ENCODE data around the gene SCYGR1. TPM values are rescaled to one million over a fixed set of nuclear protein-coding genes. Genes with fewer than 3 reads are reported as not detected.
"Not testable (repeated sequence)": the region's sequence is repeated elsewhere in the genome, so short reads cannot be mapped to it uniquely, and the experiment has no call there.

Gene SCYGR1, protein sequence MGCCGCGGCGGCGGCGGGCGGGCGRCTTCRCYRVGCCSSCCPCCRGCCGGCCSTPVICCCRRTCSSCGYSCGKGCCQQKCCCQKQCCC
- total RNA-seq = not detected
- not detected for polyA plus RNA-seq (2013, experiment 1 of 2)
- polyA plus RNA-seq (2013, experiment 2 of 2) = not detected
- long read RNA-seq, experiment 1 = 0 reads
- long read RNA-seq, experiment 2 = 0 reads
- long read RNA-seq, experiment 3 = 0 reads
- long read RNA-seq, experiment 4 = 0 reads

DNA sequence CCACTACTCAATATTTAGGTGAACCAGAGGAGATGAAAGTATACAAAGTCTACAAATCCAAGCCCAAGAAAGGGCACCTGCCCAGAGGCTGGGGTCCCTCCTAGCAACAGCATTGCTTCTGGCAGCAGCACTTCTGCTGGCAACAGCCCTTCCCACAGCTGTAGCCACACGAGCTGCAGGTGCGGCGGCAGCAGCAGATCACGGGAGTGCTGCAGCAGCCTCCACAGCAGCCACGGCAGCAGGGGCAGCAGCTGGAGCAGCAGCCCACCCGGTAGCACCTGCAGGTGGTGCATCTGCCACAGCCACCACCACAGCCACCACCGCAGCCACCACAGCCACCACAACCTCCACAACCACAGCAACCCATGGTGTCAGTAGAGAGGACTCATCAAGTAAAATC lies at the start of gene SCYGR1:
Gene SCYGR1 (minus strand): TSS at position 367 of the 400 bp plus-strand sequence. CDS start 0 bp downstream, at position 367.
- WGBS, 2 experiments (ENCODE audit: insufficient coverage in 1 of 2, insufficient read length in 1 of 2) = 95% methylated on average over 6 of the region's 7 CpGs; no CpG with 5 or more reads in 1 of the 2 experiments
- H3K36me3 ChIP-seq (ENCODE audit: control insufficient read depth, insufficient read depth, low read length); H3K9me3 ChIP-seq (ENCODE audit: control insufficient read depth, low read length); H3K4me3 Mint-ChIP-seq; H3K27ac Mint-ChIP-seq; H3K36me3 Mint-ChIP-seq (ENCODE audit: low read depth); H3K27me3 Mint-ChIP-seq (ENCODE audit: insufficient read depth); H3K9me3 Mint-ChIP-seq; H3K4me1 Mint-ChIP-seq; H3K4me3 ChIP-seq (ENCODE audit: low read length); H3K27ac ChIP-seq (ENCODE audit: low read depth, low read length); H3K27me3 ChIP-seq (ENCODE audit: control insufficient read depth, insufficient read depth, low read length, poor library complexity, severe bottlenecking); H3K9ac ChIP-seq (ENCODE audit: extremely low read depth, low read length, poor library complexity, severe bottlenecking); H3K4me1 ChIP-seq (ENCODE audit: control insufficient read depth, insufficient read depth, low read length): not testable (repeated sequence)
- DNase-seq = peak; percentile 22

GRCh38 chr2:227436436-227437174 lies 48.9 kb upstream of the SCYGR1 start:
- no peak overlapping the region for H3K27ac Mint-ChIP-seq
- no peak for DNase-seq
- peaks cover 17% of the 10 kb centered on the region for H3K9me3 ChIP-seq (ENCODE audit: control insufficient read depth, low read length)
- H3K27ac ChIP-seq (ENCODE audit: low read depth, low read length) = no peak overlapping the region
- no peak overlapping the region for H3K4me3 Mint-ChIP-seq
- no peaks in the 10 kb centered on the region for H3K4me1 ChIP-seq (ENCODE audit: control insufficient read depth, insufficient read depth, low read length)
- H3K36me3 ChIP-seq (ENCODE audit: control insufficient read depth, insufficient read depth, low read length) = no peaks in the 10 kb centered on the region
- H3K9ac ChIP-seq (ENCODE audit: extremely low read depth, low read length, poor library complexity, severe bottlenecking) = no peak overlapping the region
- WGBS, 2 experiments (ENCODE audit: insufficient coverage in 1 of 2, insufficient read length in 1 of 2) = 89 to 100% methylated on average over 2 to 7 of the region's 7 CpGs
- TF ChIP-seq, protein P1, sequence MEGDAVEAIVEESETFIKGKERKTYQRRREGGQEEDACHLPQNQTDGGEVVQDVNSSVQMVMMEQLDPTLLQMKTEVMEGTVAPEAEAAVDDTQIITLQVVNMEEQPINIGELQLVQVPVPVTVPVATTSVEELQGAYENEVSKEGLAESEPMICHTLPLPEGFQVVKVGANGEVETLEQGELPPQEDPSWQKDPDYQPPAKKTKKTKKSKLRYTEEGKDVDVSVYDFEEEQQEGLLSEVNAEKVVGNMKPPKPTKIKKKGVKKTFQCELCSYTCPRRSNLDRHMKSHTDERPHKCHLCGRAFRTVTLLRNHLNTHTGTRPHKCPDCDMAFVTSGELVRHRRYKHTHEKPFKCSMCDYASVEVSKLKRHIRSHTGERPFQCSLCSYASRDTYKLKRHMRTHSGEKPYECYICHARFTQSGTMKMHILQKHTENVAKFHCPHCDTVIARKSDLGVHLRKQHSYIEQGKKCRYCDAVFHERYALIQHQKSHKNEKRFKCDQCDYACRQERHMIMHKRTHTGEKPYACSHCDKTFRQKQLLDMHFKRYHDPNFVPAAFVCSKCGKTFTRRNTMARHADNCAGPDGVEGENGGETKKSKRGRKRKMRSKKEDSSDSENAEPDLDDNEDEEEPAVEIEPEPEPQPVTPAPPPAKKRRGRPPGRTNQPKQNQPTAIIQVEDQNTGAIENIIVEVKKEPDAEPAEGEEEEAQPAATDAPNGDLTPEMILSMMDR (conservative IDR thresholded peaks at IDR 0.05) = no peak
- H3K36me3 Mint-ChIP-seq (ENCODE audit: low read depth) = peaks cover 4% of the 10 kb centered on the region
- H3K4me3 ChIP-seq (ENCODE audit: low read length) = no peak overlapping the region
- H3K27me3 Mint-ChIP-seq (ENCODE audit: insufficient read depth) = no peaks in the 10 kb centered on the region
- peaks cover 28% of the 10 kb centered on the region for H3K9me3 Mint-ChIP-seq
- H3K4me1 Mint-ChIP-seq = no peaks in the 10 kb centered on the region
- no peaks in the 10 kb centered on the region for H3K27me3 ChIP-seq (ENCODE audit: control insufficient read depth, insufficient read depth, low read length, poor library complexity, severe bottlenecking)

DNA sequence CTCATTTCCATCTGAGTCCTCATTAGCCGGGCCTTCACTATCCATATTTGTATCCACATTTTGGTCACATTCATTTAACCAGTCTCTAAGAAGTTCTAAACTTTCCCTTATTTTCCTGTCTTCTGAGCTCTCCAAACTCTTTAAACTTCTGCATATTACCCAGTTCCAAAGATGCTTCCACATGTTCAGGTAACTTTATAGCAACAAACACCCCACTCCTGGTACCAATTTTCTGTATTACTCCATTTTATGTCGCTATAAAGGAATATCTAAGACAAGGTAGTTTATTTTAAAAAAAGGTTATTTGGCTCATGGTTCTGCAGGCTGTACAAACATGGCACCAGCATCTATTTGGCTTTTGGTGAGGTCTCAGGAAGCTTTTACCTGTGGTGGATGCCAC lies 45.4 kb upstream of the SCYGR1 start:
- TF ChIP-seq, protein P1 (conservative IDR thresholded peaks at IDR 0.05) = no peak
- Histone ChIP-seq H3K4me1 (ENCODE audit: control insufficient read depth, insufficient read depth, low read length) (no peaks in the 10 kb centered on the region), H3K9ac (ENCODE audit: extremely low read depth, low read length, poor library complexity, severe bottlenecking) (no peak overlapping the region), H3K9me3 (ENCODE audit: control insufficient read depth, low read length) (peaks cover 17% of the 10 kb centered on the region), H3K27ac (ENCODE audit: low read depth, low read length) (no peak overlapping the region), H3K36me3 (ENCODE audit: control insufficient read depth, insufficient read depth, low read length) (no peaks in the 10 kb centered on the region), H3K4me3 (ENCODE audit: low read length) (peak overlapping the region; percentile 43), H3K27me3 (ENCODE audit: control insufficient read depth, insufficient read depth, low read length, poor library complexity, severe bottlenecking) (no peaks in the 10 kb centered on the region)
- Mint-ChIP-seq H3K36me3 (ENCODE audit: low read depth) (peaks cover 4% of the 10 kb centered on the region), H3K27me3 (ENCODE audit: insufficient read depth) (no peaks in the 10 kb centered on the region), H3K9me3 (peaks cover 31% of the 10 kb centered on the region), H3K4me3 (no peak overlapping the region), H3K27ac (no peak overlapping the region), H3K4me1 (no peaks in the 10 kb centered on the region)
- WGBS, 2 experiments (ENCODE audit: insufficient coverage in 1 of 2, insufficient read length in 1 of 2) = 92 to 96% methylated on average over 1 to 2 of the region's 2 CpGs
- no peak for DNase-seq
